Liver (tissue), 9 donors: ENCODE data around the gene LMNTD2. TPM values are rescaled to one million over a fixed set of nuclear protein-coding genes. Genes with fewer than 3 reads are reported as not detected.
A peak's percentile ranks its signal among the peaks of the same experiment; 100 is the strongest.

Experiments
- DNase-seq: peaks from one replicate; pipeline ENCODE4 v3.0.0-alpha.2; 2017; ENCODE audit warnings: low spot score
- H3K27ac ChIP-seq, 2 donors: one replicate each; pipeline ENCODE4 v1.7.0; 2013; ENCODE audit warnings: inconsistent platforms in 2 of 2, low read length in 2 of 2, control low read depth in 1 of 2, low read depth in 1 of 2, mild to moderate bottlenecking in 1 of 2
- H3K27me3 ChIP-seq, 4 donors: one replicate each; pipeline versions ENCODE4 v1.6.1 to v1.7.0; 2013; ENCODE audit warnings: low read length in 3 of 4, inconsistent platforms in 1 of 4, mild to moderate bottlenecking in 1 of 4, moderate library complexity in 1 of 4; ENCODE audit not compliant: control insufficient read depth in 4 of 4, insufficient read depth in 4 of 4
- H3K36me3 ChIP-seq, 4 donors: one replicate each; pipeline versions ENCODE4 v1.6.1 to v1.7.0; 2013; ENCODE audit warnings: low read length in 3 of 4, mild to moderate bottlenecking in 3 of 4, low read depth in 1 of 4, moderate library complexity in 1 of 4; ENCODE audit not compliant: control insufficient read depth in 4 of 4, insufficient read depth in 3 of 4
- H3K4me1 ChIP-seq, 4 donors: one replicate each; pipeline versions ENCODE4 v1.6.1 to v1.7.0; 2013; ENCODE audit warnings: low read length in 3 of 4, mild to moderate bottlenecking in 3 of 4, moderate library complexity in 1 of 4; ENCODE audit not compliant: control insufficient read depth in 4 of 4, insufficient read depth in 4 of 4
- H3K4me3 ChIP-seq, 3 donors: one replicate each; pipeline versions ENCODE4 v1.6.1 to v1.7.0; 2013; ENCODE audit warnings: low read length in 3 of 3, control low read depth in 1 of 3, low read depth in 1 of 3, mild to moderate bottlenecking in 1 of 3
- H3K9ac ChIP-seq, 2 donors: one replicate each; pipeline ENCODE4 v1.7.0; 2013; ENCODE audit warnings: low read length in 2 of 2, mild to moderate bottlenecking in 2 of 2, moderate library complexity in 2 of 2, control low read depth in 1 of 2, low read depth in 1 of 2
- H3K9me3 ChIP-seq, 4 donors: one replicate each; pipeline versions ENCODE4 v1.6.1 to v1.7.0; 2013; ENCODE audit warnings: low read length in 3 of 4; ENCODE audit not compliant: control insufficient read depth in 4 of 4
- EGR1 ChIP-seq, 2 donors: IDR thresholded peaks; 2 replicates each; pipeline ENCODE4 v1.6.1; 2016 to 2018; ENCODE audit warnings: antibody characterized with exemption in 2 of 2, low read depth in 2 of 2
- FOXA1 ChIP-seq: IDR thresholded peaks from 2 replicates; pipeline ENCODE4 v1.6.1; 2016; ENCODE audit warnings: antibody characterized with exemption
- FOXA2 ChIP-seq: IDR thresholded peaks from 2 replicates; pipeline ENCODE4 v1.6.1; 2016; ENCODE audit warnings: antibody characterized with exemption
- GABPA ChIP-seq, 2 donors: IDR thresholded peaks in 1 of 2; conservative IDR thresholded peaks in 1 of 2; 2 replicates each; pipeline ENCODE4 v1.6.1; 2016; ENCODE audit warnings: antibody characterized with exemption in 2 of 2, mild to moderate bottlenecking in 1 of 2, moderate library complexity in 1 of 2
- HNF4A ChIP-seq, 2 donors: conservative IDR thresholded peaks; 2 replicates each; pipeline ENCODE4 v1.6.1; 2016; ENCODE audit warnings: antibody characterized with exemption in 2 of 2, mild to moderate bottlenecking in 2 of 2
- HNF4G ChIP-seq: IDR thresholded peaks from 2 replicates; pipeline ENCODE4 v1.6.1; 2016; ENCODE audit warnings: antibody characterized with exemption
- JUND ChIP-seq, 2 donors: IDR thresholded peaks; 2 replicates each; pipeline ENCODE4 v1.6.1; 2016; ENCODE audit warnings: antibody characterized with exemption in 2 of 2
- NR2F2 ChIP-seq: IDR thresholded peaks from 2 replicates; pipeline ENCODE4 v1.6.1; 2016; ENCODE audit warnings: antibody characterized with exemption
- RAD21 ChIP-seq, 2 donors: IDR thresholded peaks; 2 replicates each; pipeline ENCODE4 v1.6.1; 2016; ENCODE audit warnings: antibody characterized with exemption in 2 of 2, mild to moderate bottlenecking in 2 of 2
- RXRA ChIP-seq, 2 donors: IDR thresholded peaks; 2 replicates each; pipeline ENCODE4 v1.6.1; 2017 to 2018; ENCODE audit warnings: antibody characterized with exemption in 2 of 2, mild to moderate bottlenecking in 1 of 2
- SP1 ChIP-seq: IDR thresholded peaks from 2 replicates; pipeline ENCODE4 v1.6.1; 2018; ENCODE audit warnings: antibody characterized with exemption, mild to moderate bottlenecking
- TAF1 ChIP-seq: conservative IDR thresholded peaks from 2 replicates; pipeline ENCODE4 v1.6.1; 2016; ENCODE audit warnings: antibody characterized with exemption, mild to moderate bottlenecking
- YY1 ChIP-seq: IDR thresholded peaks from 2 replicates; pipeline ENCODE4 v1.6.1; 2016; ENCODE audit warnings: antibody characterized with exemption, mild to moderate bottlenecking
- whole genome bisulfite sequencing: extraction: QIAGEN DNeasy Blood & Tissue Kit; methylation state at CpG from one replicate; pipeline ENCODE4 v1.1.7; 2013; 5-methylcytosine and 5-hydroxymethylcytosine counted together
- polyA plus RNA-seq, 2 donors: library from polyadenylated mRNA; stranded (reverse) in 1 of 2; unstranded in 1 of 2; fragments of 200-250 nt in 1 of 2; fragments of >200 nt in 1 of 2; fragmentation: Nextera tagmentation in 1 of 2; extraction: Ambion mirVana in 1 of 2; gene quantifications; one replicate each; pipeline versions ENCODE4 v1.2.1 to v1.2.3, GENCODE V29; 2013 to 2015
- total RNA-seq, 2 donors: library from RNA; depleted of rRNA; stranded (reverse); fragments of >200 nt; gene quantifications; one replicate each; pipeline ENCODE4 v1.2.3, GENCODE V29; 2014
- TF ChIP-seq, protein P1 (sequence below): IDR thresholded peaks from 2 replicates; pipeline ENCODE4 v1.6.1; 2016; ENCODE audit warnings: antibody characterized with exemption, mild to moderate bottlenecking
- TF ChIP-seq, protein P2 (sequence below): IDR thresholded peaks from 2 replicates; pipeline ENCODE4 v1.6.1; 2016; ENCODE audit warnings: antibody characterized with exemption
- TF ChIP-seq, protein P3 (sequence below): IDR thresholded peaks from 2 replicates; pipeline ENCODE4 v1.6.1; 2016; ENCODE audit warnings: antibody characterized with exemption
- TF ChIP-seq, protein P4 (sequence below): IDR thresholded peaks from 2 replicates; pipeline ENCODE4 v1.6.1; 2016; ENCODE audit warnings: antibody characterized with exemption
- donor health status: healthy.
- donor health status: healthy.
- donor health status: healthy.
- donor health status: healthy.
- donor health status: healthy.

Gene LMNTD2
- total and polyA plus RNA-seq, 4 donors: 1.2 to 4.6 (median 2.3) TPM

DNA sequence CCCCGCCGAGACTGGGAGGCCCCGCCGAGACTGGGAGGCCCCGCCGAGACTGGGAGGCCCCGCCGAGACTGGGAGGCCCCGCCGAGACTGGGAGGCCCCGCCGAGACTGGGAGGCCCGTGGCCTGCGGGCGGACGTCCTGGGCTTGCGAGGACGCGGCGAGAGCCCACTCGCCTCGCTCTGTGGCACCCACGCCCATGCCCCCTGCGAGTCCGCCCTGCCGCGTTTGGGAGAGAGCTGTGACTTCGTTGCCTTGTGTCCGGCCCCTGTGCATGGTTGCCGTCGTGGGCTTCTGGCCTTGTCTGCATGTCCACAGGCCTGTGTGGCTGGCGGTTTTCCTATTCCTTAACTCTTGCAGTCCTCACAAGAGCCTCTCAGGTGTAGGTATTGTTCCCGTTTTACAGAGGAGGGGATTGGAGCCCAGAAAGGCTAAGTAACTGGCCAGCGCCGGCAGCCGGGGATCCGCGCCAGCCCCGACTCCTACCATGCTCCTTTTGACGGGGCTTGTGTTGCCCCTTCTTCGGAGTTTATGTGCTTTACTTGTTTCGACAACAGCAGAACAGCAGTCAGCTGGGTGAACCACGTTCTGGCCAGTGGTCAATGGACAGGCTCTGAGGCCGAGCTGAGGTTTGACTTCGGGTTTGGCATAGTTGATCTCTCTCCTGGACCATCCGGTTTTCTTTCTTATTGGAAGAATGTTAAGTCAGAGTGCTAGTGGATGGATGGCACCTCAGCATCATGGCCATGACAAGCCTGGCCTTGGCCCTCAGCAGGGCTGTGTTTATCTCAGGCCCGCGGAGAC, 16.5 kb upstream of the LMNTD2 start:
- H3K4me1 ChIP-seq: peaks cover 23 to 68% (median 56%) of the 10 kb centered on the region in 4 donors
- DNase-seq: no peak

DNA sequence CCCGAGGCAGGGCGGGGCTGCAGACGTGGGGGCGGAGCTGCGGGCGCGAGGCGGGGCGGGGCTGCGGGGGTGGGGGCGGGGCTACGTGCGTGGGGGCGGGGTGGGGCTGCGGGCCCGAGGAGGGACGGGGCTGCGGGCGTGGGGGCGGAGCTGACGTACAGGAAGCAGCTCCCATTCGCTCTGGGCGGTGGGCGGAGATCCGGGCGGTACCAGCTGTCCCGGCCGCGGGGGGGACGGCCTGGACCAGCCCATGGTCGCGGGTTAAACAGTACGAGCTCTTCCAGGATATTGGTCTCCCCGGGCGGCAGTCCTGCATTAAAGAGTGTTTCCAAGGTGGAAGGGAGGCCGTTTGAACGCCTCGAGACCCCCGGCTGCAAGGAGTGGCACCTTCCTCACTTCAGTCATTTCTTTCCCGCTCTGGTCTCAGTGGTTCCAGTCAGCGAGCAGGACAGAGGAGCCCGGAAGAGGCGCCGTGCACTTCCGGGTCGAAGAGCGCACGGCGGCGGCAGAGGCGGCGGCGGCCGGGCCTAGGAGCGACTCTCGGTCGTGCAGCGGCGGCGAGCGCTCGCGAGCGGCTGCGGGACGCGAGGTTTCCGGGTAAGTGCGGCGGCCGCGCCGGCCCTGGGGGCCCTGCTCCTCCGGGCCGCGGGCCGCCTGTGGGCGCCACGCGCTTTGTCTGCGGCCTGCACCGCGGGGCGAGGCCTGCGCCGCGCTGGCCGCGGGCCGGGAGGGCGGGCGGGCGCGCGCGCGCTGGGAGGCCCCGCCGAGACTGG, 15.6 kb upstream of the LMNTD2 start, which contains the start of gene PHRF1:
PHRF1 (plus strand) TSS at position 475 of the 773 bp plus-strand sequence. CDS start 5,043 bp downstream, outside the sequence.
- no peaks in the 10 kb centered on the region for H3K27me3 ChIP-seq
- peaks cover 22 to 63% (median 52%) of the 10 kb centered on the region in 4 donors for H3K4me1 ChIP-seq
- TF ChIP-seq HNF4A (conservative IDR thresholded peaks at IDR 0.05) (peak; percentile 16 to 33), FOXA2 (no peak), NR2F2 (no peak), JUND (IDR thresholded peaks at IDR 0.05) (no peak), HNF4G (no peak), TAF1 (peak; percentile 79), GABPA (IDR thresholded peaks at IDR 0.05 in 1 of 2, conservative IDR thresholded peaks at IDR 0.05 in 1 of 2) (peak; percentile 81 to 91), FOXA1 (no peak), YY1 (peak; percentile 65), SP1 (peak; percentile 73), RAD21 (IDR thresholded peaks at IDR 0.05) (peak in 1 of 2 donors; percentile 22), EGR1 (IDR thresholded peaks at IDR 0.05; ENCODE audit: low read depth in 2 of 2) (peak; percentile 35 to 67), RXRA (IDR thresholded peaks at IDR 0.05) (no peak)
- TF ChIP-seq, protein P1, sequence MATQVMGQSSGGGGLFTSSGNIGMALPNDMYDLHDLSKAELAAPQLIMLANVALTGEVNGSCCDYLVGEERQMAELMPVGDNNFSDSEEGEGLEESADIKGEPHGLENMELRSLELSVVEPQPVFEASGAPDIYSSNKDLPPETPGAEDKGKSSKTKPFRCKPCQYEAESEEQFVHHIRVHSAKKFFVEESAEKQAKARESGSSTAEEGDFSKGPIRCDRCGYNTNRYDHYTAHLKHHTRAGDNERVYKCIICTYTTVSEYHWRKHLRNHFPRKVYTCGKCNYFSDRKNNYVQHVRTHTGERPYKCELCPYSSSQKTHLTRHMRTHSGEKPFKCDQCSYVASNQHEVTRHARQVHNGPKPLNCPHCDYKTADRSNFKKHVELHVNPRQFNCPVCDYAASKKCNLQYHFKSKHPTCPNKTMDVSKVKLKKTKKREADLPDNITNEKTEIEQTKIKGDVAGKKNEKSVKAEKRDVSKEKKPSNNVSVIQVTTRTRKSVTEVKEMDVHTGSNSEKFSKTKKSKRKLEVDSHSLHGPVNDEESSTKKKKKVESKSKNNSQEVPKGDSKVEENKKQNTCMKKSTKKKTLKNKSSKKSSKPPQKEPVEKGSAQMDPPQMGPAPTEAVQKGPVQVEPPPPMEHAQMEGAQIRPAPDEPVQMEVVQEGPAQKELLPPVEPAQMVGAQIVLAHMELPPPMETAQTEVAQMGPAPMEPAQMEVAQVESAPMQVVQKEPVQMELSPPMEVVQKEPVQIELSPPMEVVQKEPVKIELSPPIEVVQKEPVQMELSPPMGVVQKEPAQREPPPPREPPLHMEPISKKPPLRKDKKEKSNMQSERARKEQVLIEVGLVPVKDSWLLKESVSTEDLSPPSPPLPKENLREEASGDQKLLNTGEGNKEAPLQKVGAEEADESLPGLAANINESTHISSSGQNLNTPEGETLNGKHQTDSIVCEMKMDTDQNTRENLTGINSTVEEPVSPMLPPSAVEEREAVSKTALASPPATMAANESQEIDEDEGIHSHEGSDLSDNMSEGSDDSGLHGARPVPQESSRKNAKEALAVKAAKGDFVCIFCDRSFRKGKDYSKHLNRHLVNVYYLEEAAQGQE: no peak
- TF ChIP-seq, protein P2, sequence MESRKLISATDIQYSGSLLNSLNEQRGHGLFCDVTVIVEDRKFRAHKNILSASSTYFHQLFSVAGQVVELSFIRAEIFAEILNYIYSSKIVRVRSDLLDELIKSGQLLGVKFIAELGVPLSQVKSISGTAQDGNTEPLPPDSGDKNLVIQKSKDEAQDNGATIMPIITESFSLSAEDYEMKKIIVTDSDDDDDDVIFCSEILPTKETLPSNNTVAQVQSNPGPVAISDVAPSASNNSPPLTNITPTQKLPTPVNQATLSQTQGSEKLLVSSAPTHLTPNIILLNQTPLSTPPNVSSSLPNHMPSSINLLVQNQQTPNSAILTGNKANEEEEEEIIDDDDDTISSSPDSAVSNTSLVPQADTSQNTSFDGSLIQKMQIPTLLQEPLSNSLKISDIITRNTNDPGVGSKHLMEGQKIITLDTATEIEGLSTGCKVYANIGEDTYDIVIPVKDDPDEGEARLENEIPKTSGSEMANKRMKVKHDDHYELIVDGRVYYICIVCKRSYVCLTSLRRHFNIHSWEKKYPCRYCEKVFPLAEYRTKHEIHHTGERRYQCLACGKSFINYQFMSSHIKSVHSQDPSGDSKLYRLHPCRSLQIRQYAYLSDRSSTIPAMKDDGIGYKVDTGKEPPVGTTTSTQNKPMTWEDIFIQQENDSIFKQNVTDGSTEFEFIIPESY: no peak
- TF ChIP-seq, protein P3, sequence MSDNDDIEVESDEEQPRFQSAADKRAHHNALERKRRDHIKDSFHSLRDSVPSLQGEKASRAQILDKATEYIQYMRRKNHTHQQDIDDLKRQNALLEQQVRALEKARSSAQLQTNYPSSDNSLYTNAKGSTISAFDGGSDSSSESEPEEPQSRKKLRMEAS: peak; percentile 61
- TF ChIP-seq, protein P4, sequence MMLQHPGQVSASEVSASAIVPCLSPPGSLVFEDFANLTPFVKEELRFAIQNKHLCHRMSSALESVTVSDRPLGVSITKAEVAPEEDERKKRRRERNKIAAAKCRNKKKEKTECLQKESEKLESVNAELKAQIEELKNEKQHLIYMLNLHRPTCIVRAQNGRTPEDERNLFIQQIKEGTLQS: no peak

More for the DNA sequence above, 16.5 kb upstream of the LMNTD2 start:
- Histone ChIP-seq H3K9ac (peak overlapping the region; percentile 81 to 85), H3K27me3 (no peaks in the 10 kb centered on the region), H3K36me3 (peaks cover 0 to 4% (median 1%) of the 10 kb centered on the region in 4 donors), H3K27ac (peak overlapping the region; percentile 72 to 73), H3K4me3 (peak overlapping the region; percentile 86 to 98 (median 87)), H3K9me3 (no peaks in the 10 kb centered on the region)
- TF ChIP-seq FOXA1 (no peak), GABPA (IDR thresholded peaks at IDR 0.05 in 1 of 2, conservative IDR thresholded peaks at IDR 0.05 in 1 of 2) (no peak), YY1 (no peak), TAF1 (no peak), SP1 (no peak), HNF4A (conservative IDR thresholded peaks at IDR 0.05) (no peak), RAD21 (IDR thresholded peaks at IDR 0.05) (no peak), FOXA2 (no peak), RXRA (IDR thresholded peaks at IDR 0.05) (no peak)
- TF ChIP-seq, protein P2: no peak
- TF ChIP-seq, protein P3: no peak
- TF ChIP-seq, protein P4: no peak
- 3% methylated on average over 46 of the region's 48 CpGs for WGBS

More for the DNA sequence above, 15.6 kb upstream of the LMNTD2 start, which contains the start of gene PHRF1:
- H3K4me3 ChIP-seq: peak within 1 kb of the TSS; percentile 86 to 98 (median 87)
- WGBS: under 1% methylated on average over 99 of the region's 99 CpGs
- H3K9ac ChIP-seq: peak within 1 kb of the TSS; percentile 95 to 99
- H3K27ac ChIP-seq: peak within 1 kb of the TSS; percentile 95 to 99
- no peaks in the 10 kb centered on the region for H3K36me3 ChIP-seq
- H3K9me3 ChIP-seq: no peaks in the 10 kb centered on the region
- peak; percentile 96 for DNase-seq
